Measurements from ENCODE around the gene NEURL1. TPM values are rescaled to one million over a fixed set of nuclear protein-coding genes. Genes with fewer than 3 reads are reported as not detected.

Gene NEURL1, protein sequence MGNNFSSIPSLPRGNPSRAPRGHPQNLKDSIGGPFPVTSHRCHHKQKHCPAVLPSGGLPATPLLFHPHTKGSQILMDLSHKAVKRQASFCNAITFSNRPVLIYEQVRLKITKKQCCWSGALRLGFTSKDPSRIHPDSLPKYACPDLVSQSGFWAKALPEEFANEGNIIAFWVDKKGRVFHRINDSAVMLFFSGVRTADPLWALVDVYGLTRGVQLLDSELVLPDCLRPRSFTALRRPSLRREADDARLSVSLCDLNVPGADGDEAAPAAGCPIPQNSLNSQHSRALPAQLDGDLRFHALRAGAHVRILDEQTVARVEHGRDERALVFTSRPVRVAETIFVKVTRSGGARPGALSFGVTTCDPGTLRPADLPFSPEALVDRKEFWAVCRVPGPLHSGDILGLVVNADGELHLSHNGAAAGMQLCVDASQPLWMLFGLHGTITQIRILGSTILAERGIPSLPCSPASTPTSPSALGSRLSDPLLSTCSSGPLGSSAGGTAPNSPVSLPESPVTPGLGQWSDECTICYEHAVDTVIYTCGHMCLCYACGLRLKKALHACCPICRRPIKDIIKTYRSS
- 0.12 and 0.16 TPM in 2 replicates for total RNA-seq

DNA sequence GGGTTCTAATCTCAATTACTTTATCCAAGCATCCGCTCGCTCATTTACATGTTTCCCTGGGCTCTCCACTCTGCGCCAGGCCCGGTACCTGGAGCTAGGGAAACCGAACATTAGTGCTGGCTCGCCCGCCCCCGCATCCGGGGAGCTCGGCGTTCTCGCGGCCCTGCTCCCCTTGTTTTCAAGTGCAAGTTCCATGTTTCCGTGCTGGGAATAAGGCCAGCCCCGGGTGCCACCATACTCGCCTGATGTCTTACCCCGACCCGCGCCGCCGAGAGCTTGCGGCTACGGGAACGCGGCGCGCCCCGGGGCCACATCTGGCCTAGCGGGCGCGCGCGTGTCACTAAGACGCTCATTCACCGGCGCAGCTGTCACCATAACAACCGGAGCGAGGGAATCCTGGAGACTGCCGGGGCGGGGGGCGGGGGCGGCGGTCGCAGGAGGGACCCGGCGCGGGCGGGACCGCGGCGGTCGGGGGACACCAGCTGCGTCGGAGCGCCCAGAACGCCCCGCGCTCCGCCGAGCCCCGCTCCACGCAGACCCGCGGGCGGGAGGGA, at the start of gene NEURL1:
Gene NEURL1 (plus strand): TSS at position 344 of the 554 bp plus-strand sequence. CDS start 683 bp downstream, outside the sequence.

DNA sequence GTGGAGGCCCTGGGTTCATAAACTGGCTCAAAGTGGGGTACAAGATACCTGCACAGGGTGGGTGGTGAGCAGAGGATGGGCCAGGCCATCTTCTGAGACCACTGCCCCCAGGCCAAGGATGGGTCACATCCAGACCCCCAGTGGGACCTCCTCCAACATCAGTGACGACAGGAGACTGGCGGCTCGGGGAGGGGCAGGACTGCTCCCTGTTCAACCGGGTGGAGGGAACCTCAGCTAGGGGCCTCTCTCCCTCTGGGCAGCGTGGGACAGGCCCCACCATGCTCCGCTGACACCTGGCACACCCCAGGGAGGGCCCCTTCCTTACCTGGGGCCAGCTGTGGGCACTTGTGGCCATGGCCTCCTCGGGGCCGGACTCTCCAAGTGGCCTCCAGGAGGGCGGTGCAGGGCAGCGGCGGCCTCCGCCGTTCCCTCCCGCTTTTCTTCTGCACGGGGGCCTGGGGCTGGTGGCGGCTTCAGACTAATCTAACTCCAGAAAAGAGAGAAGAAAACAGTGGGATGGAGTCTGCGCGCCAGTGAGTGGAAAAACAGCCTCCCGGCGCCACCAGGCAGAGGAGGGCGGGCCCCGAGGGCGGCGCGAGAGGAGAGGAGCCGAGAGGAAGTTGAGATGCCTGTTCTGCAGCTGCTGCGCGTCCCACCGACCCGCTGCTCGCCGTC, 41.5 kb upstream of the NEURL1 start, which contains the start of gene CALHM2:
Gene CALHM2 (minus strand): TSS at position 540 of the 675 bp plus-strand sequence. CDS start 2,429 bp downstream, outside the sequence.

DNA sequence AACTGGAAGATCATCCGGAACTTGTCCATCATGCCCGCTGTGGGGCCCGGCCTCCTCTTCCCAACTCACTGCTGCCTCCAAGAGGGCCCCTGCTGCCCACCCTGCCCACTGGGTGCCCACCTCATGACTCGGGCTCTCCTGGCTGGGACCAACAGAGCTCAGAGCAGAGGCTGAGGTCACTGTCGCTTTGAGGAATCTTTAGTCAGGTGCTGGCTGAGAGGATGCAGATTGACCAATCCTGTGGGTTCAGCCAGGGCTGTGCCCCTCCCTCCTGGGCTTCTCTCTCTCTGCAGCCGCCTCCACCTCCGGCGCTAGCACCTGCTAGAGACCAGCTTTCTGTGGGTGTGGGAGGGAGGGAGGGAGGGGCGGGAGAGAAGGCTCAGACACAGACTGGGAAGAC, 34.8 kb upstream of the NEURL1 start, which contains the start of gene CALHM1:
Gene CALHM1 (minus strand): TSS at position 181 of the 400 bp plus-strand sequence. CDS start 149 bp downstream, at position 32.

DNA sequence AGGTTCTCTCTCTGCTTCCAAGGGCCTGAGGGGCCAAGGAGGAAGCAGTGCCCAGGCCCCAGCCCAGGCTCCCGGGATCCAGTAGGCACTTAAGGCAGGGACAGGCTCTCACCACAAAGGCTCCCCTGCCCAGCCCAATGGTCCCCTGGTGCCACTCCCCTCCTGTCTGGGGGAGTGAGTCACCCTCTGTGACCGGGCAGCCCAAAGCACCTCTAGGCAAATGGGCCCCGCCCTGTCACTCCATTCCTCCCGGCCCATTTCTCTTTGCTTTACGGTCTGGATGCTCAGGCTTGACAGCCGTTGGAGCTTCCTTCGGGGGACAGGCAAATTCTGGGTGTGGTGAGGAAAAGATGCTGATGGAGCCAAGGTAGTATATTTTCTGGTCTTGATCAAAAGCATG, 14.4 kb upstream of the NEURL1 start, which contains the start of gene CALHM3:
Gene CALHM3 (minus strand): TSS at position 106 of the 400 bp plus-strand sequence. CDS start 208 bp downstream, outside the sequence.

Other genes with a start within 250 kb of the NEURL1 start
- gene RPEL1, start 247.8 kb upstream of the NEURL1 start, total RNA-seq, result 0.16 TPM in 1 of 2 replicates, not detected in the other
- 12.8 and 13.0 TPM in 2 replicates for gene INA, start 216.6 kb upstream of the NEURL1 start, total RNA-seq
- gene PCGF6, start 142.6 kb upstream of the NEURL1 start, total RNA-seq, result 10.4 and 11.8 TPM in 2 replicates
- 1.9 and 2.4 TPM in 2 replicates for gene TAF5, start 125.7 kb upstream of the NEURL1 start, total RNA-seq
- gene ATP5MK, start 97.2 kb upstream of the NEURL1 start, total RNA-seq, result 116 and 154 TPM in 2 replicates
- 30.4 and 36.7 TPM in 2 replicates for gene PDCD11, start 97.1 kb upstream of the NEURL1 start, total RNA-seq
- gene CALHM2, start 41.3 kb upstream of the NEURL1 start, total RNA-seq, result 51.1 and 61.2 TPM in 2 replicates
- not detected in 2 replicates for gene CALHM1, start 34.8 kb upstream of the NEURL1 start, total RNA-seq
- not detected in 2 replicates for gene CALHM3, start 14.5 kb upstream of the NEURL1 start, total RNA-seq

Data from hair follicle dermal papilla cell (primary cell).